Measurements from ENCODE around the gene SNCA.

SNCA gene

GRCh38 chr4:89751416-89751815, 85.5 kb downstream of the SNCA start:
- no peak for DNase-seq (ENCODE audit: low read depth)
- TF ChIP-seq MYC (IDR thresholded peaks at IDR 0.05; ENCODE audit: low read depth, low read length) (no peak), POLR2A (IDR thresholded peaks at IDR 0.05; ENCODE audit: extremely low read depth, insufficient read length) (no peak), CTCF (IDR thresholded peaks at IDR 0.05; ENCODE audit: low read depth, low read length) (no peak), MAX (IDR thresholded peaks at IDR 0.05; ENCODE audit: low read depth, low read length) (no peak)
- no peak overlapping the region for H3K4me3 ChIP-seq (ENCODE audit: low read depth, low read length)

GRCh38 chr4:89746377-89746776, 90.6 kb downstream of the SNCA start:
- TF ChIP-seq CTCF (IDR thresholded peaks at IDR 0.05; ENCODE audit: low read depth, low read length): no peak
- TF ChIP-seq MYC (IDR thresholded peaks at IDR 0.05; ENCODE audit: low read depth, low read length): no peak
- no peak for TF ChIP-seq POLR2A (IDR thresholded peaks at IDR 0.05; ENCODE audit: extremely low read depth, insufficient read length)
- TF ChIP-seq MAX (IDR thresholded peaks at IDR 0.05; ENCODE audit: low read depth, low read length): no peak
- no peak overlapping the region for H3K4me3 ChIP-seq (ENCODE audit: low read depth, low read length)
- no peak for DNase-seq (ENCODE audit: low read depth)

GRCh38 chr4:89745708-89746107, 91.3 kb downstream of the SNCA start:
- TF ChIP-seq MAX (IDR thresholded peaks at IDR 0.05; ENCODE audit: low read depth, low read length) (no peak), POLR2A (IDR thresholded peaks at IDR 0.05; ENCODE audit: extremely low read depth, insufficient read length) (no peak), CTCF (IDR thresholded peaks at IDR 0.05; ENCODE audit: low read depth, low read length) (no peak), MYC (IDR thresholded peaks at IDR 0.05; ENCODE audit: low read depth, low read length) (no peak)
- no peak for DNase-seq (ENCODE audit: low read depth)
- no peak overlapping the region for H3K4me3 ChIP-seq (ENCODE audit: low read depth, low read length)

- no peak for TF ChIP-seq POLR2A (IDR thresholded peaks at IDR 0.05; ENCODE audit: extremely low read depth, insufficient read length)
- no peak for TF ChIP-seq CTCF (IDR thresholded peaks at IDR 0.05; ENCODE audit: low read depth, low read length)
- no peak for TF ChIP-seq MAX (IDR thresholded peaks at IDR 0.05; ENCODE audit: low read depth, low read length)
- TF ChIP-seq MYC (IDR thresholded peaks at IDR 0.05; ENCODE audit: low read depth, low read length): no peak
- no peak for DNase-seq (ENCODE audit: low read depth)
Measured at GRCh38 chr4:89744914-89745313, 92.0 kb downstream of the SNCA start.

GRCh38 chr4:89741768-89742167, 95.2 kb downstream of the SNCA start:
- no peak for DNase-seq (ENCODE audit: low read depth)
- no peak for TF ChIP-seq MYC (IDR thresholded peaks at IDR 0.05; ENCODE audit: low read depth, low read length)
- no peak for TF ChIP-seq POLR2A (IDR thresholded peaks at IDR 0.05; ENCODE audit: extremely low read depth, insufficient read length)
- no peak for TF ChIP-seq MAX (IDR thresholded peaks at IDR 0.05; ENCODE audit: low read depth, low read length)
- TF ChIP-seq CTCF (IDR thresholded peaks at IDR 0.05; ENCODE audit: low read depth, low read length): no peak
- no peak overlapping the region for H3K4me3 ChIP-seq (ENCODE audit: low read depth, low read length)

More at GRCh38 chr4:89744914-89745313, 92.0 kb downstream of the SNCA start:
- no peak overlapping the region for H3K4me3 ChIP-seq (ENCODE audit: low read depth, low read length)

Data from NB4 (cell line).